GM23338 (cell line): Measurements from ENCODE around the gene EXOC6.

Source experiments
- CREB1 ChIP-seq: fragments of 250-450 bp; sonication (Bioruptor Pico); IDR thresholded peaks from 2 replicates; pipeline ENCODE4 v1.5.0; 2020; ENCODE audit warnings: low read depth, mild to moderate bottlenecking, moderate library complexity
- EZH2 ChIP-seq: fragments of 200-600 bp; sonication (generic); IDR thresholded peaks from one replicate; pipeline ENCODE4 v1.8.0; 2017; ENCODE audit warnings: antibody characterized with exemption, mild to moderate bottlenecking, low read depth; ENCODE audit not compliant: unreplicated experiment
- EZH2phosphoT487 ChIP-seq: fragments of 200-600 bp; sonication (generic); IDR thresholded peaks from one replicate; pipeline ENCODE4 v1.8.1; 2018; ENCODE audit warnings: antibody characterized with exemption; ENCODE audit not compliant: unreplicated experiment
- JUNB ChIP-seq: IDR thresholded peaks from one replicate; pipeline ENCODE4 v1.6.1; 2016; ENCODE audit warnings: antibody characterized with exemption; ENCODE audit not compliant: unreplicated experiment
- POLR2AphosphoS5 ChIP-seq: IDR thresholded peaks from 2 replicates; pipeline ENCODE4 v1.6.1; 2016; ENCODE audit warnings: antibody characterized with exemption, low read depth
- REST ChIP-seq: IDR thresholded peaks from one replicate; pipeline ENCODE4 v1.6.1; 2018; ENCODE audit warnings: antibody characterized with exemption; ENCODE audit not compliant: unreplicated experiment
- ZNF114 ChIP-seq: fragments of 250-450 bp; sonication (Bioruptor Pico); IDR thresholded peaks from 2 replicates; pipeline ENCODE4 v1.5.0; 2020; ENCODE audit warnings: mild to moderate bottlenecking, moderate library complexity
- ZNF331 ChIP-seq: fragments of 250-450 bp; sonication (Bioruptor Pico); IDR thresholded peaks from 2 replicates; pipeline ENCODE4 v1.5.0; 2020; ENCODE audit warnings: low read depth, mild to moderate bottlenecking, moderate library complexity
- ZNF462 ChIP-seq: fragments of 250-450 bp; sonication (Bioruptor Pico); IDR thresholded peaks from 2 replicates; pipeline ENCODE4 v1.5.0; 2020; ENCODE audit warnings: mild to moderate bottlenecking, moderate library complexity
- TF ChIP-seq, protein P1 (sequence below), 2 experiments: fragments of 200-600 bp in 1 of 2; sonication (generic) in 1 of 2; conservative IDR thresholded peaks; 2 replicates each; pipeline versions ENCODE4 v1.5.1 to v1.6.1; 2016 to 2017; ENCODE audit warnings: antibody characterized with exemption in 2 of 2, low read depth in 2 of 2, mild to moderate bottlenecking in 2 of 2, moderate library complexity in 1 of 2
- TF ChIP-seq, protein P2 (sequence below): IDR thresholded peaks from 2 replicates; pipeline ENCODE4 v1.6.1; 2016; ENCODE audit warnings: antibody characterized with exemption

- TF ChIP-seq EZH2phosphoT487 (no peak), POLR2AphosphoS5 (no peak), EZH2 (peak; percentile 25), ZNF462 (CRISPR knock-in tag) (no peak), CREB1 (no peak), ZNF114 (CRISPR knock-in tag) (no peak), REST (no peak), JUNB (no peak), ZNF331 (CRISPR knock-in tag) (no peak)
- TF ChIP-seq, protein P1, sequence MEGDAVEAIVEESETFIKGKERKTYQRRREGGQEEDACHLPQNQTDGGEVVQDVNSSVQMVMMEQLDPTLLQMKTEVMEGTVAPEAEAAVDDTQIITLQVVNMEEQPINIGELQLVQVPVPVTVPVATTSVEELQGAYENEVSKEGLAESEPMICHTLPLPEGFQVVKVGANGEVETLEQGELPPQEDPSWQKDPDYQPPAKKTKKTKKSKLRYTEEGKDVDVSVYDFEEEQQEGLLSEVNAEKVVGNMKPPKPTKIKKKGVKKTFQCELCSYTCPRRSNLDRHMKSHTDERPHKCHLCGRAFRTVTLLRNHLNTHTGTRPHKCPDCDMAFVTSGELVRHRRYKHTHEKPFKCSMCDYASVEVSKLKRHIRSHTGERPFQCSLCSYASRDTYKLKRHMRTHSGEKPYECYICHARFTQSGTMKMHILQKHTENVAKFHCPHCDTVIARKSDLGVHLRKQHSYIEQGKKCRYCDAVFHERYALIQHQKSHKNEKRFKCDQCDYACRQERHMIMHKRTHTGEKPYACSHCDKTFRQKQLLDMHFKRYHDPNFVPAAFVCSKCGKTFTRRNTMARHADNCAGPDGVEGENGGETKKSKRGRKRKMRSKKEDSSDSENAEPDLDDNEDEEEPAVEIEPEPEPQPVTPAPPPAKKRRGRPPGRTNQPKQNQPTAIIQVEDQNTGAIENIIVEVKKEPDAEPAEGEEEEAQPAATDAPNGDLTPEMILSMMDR (conservative IDR thresholded peaks at IDR 0.05; ENCODE audit: low read depth in 2 of 2), result no peak
- TF ChIP-seq, protein P2, sequence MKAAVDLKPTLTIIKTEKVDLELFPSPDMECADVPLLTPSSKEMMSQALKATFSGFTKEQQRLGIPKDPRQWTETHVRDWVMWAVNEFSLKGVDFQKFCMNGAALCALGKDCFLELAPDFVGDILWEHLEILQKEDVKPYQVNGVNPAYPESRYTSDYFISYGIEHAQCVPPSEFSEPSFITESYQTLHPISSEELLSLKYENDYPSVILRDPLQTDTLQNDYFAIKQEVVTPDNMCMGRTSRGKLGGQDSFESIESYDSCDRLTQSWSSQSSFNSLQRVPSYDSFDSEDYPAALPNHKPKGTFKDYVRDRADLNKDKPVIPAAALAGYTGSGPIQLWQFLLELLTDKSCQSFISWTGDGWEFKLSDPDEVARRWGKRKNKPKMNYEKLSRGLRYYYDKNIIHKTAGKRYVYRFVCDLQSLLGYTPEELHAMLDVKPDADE, result no peak
Observed at GRCh38 chr10:93076871-93077270, 228.6 kb downstream of the EXOC6 start.
